RPMI7951 (cell line): ENCODE data around the gene MYL9. TPM values are rescaled to one million over a fixed set of nuclear protein-coding genes. Genes with fewer than 3 reads are reported as not detected.

ENCODE experiments used
- DNase-seq: peaks from one replicate; pipeline ENCODE4 v3.0.0-alpha.2; 2012; ENCODE audit warnings: low read depth
- total RNA-seq: library from RNA; depleted of rRNA; stranded (reverse); fragments of >200 nt; shearing (Covaris generic); gene quantifications from 2 replicates; pipeline ENCODE4 v1.2.3, GENCODE V29; 2014; rRNA removed

The MYL9 gene
- total RNA-seq, 1 experiment from 2014 or later = 20.3 TPM

- DNase-seq = peak; percentile 43
Measured at GRCh38 chr20:36579996-36580545, 38.8 kb downstream of the MYL9 start.

GRCh38 chr20:36582322-36582721 lies 41.0 kb downstream of the MYL9 start:
- DNase-seq = no peak

- DNase-seq = no peak
Measured at GRCh38 chr20:36582821-36583220, 41.5 kb downstream of the MYL9 start.

- DNase-seq = no peak
Measured at GRCh38 chr20:36584018-36584481, 42.7 kb downstream of the MYL9 start.

GRCh38 chr20:36585410-36586125 lies 44.2 kb downstream of the MYL9 start:
- DNase-seq = peak; percentile 98

GRCh38 chr20:36587388-36588070 lies 46.2 kb downstream of the MYL9 start:
- no peak for DNase-seq

GRCh38 chr20:36591281-36591680 lies 50.0 kb downstream of the MYL9 start:
- DNase-seq = no peak

- peak; percentile 68 for DNase-seq
Measured at GRCh38 chr20:36591854-36592641, 50.7 kb downstream of the MYL9 start.

- no peak for DNase-seq
Measured at GRCh38 chr20:36593347-36593929, 52.1 kb downstream of the MYL9 start.

GRCh38 chr20:36599912-36600345 lies 58.6 kb downstream of the MYL9 start:
- no peak for DNase-seq

Other genes starting within 250 kb of the MYL9 start
- gene DLGAP4, start 235.2 kb upstream of the MYL9 start, total RNA-seq = 18.3 and 24.2 TPM in 2 replicates
- gene TGIF2, start 32.1 kb downstream of the MYL9 start, total RNA-seq = 14.6 and 18.3 TPM in 2 replicates
- 227 and 343 TPM in 2 replicates for gene RAB5IF, start 64.3 kb downstream of the MYL9 start, total RNA-seq
- not detected in 2 replicates for gene SLA2, start 104.7 kb downstream of the MYL9 start, total RNA-seq
- gene NDRG3, start 204.6 kb downstream of the MYL9 start, total RNA-seq = 46.2 and 52.3 TPM in 2 replicates
- gene DSN1, start 232.2 kb downstream of the MYL9 start, total RNA-seq = 68.0 and 72.6 TPM in 2 replicates